Right lobe of liver (tissue), 4 donors: ENCODE results near the gene PKDREJ.

Source experiments
- POLR2A ChIP-seq: fragments of 450-650 bp; IDR thresholded peaks from one replicate; pipeline ENCODE4 v1.6.1; 2017; ENCODE audit warnings: antibody characterized with exemption, mild to moderate bottlenecking
- TF ChIP-seq, protein P1 (sequence below), 4 donors: fragments of 200-600 bp in 3 of 4; fragments of 450-650 bp in 1 of 4; IDR thresholded peaks; one replicate each; pipeline versions ENCODE4 v1.5.1 to v1.8.0; 2016 to 2022; ENCODE audit warnings: antibody characterized with exemption in 4 of 4, mild to moderate bottlenecking in 2 of 4
- donor health status: DM: no; HTN: no; CAD: no.
- donor health status: DM: no; HTN: no; CAD: no.
- donor health status: DM: no; HTN: yes; CAD: no.

GRCh38 chr22:46225631-46226030 is 37.5 kb downstream of the PKDREJ start:
- TF ChIP-seq, protein P1, sequence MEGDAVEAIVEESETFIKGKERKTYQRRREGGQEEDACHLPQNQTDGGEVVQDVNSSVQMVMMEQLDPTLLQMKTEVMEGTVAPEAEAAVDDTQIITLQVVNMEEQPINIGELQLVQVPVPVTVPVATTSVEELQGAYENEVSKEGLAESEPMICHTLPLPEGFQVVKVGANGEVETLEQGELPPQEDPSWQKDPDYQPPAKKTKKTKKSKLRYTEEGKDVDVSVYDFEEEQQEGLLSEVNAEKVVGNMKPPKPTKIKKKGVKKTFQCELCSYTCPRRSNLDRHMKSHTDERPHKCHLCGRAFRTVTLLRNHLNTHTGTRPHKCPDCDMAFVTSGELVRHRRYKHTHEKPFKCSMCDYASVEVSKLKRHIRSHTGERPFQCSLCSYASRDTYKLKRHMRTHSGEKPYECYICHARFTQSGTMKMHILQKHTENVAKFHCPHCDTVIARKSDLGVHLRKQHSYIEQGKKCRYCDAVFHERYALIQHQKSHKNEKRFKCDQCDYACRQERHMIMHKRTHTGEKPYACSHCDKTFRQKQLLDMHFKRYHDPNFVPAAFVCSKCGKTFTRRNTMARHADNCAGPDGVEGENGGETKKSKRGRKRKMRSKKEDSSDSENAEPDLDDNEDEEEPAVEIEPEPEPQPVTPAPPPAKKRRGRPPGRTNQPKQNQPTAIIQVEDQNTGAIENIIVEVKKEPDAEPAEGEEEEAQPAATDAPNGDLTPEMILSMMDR (IDR thresholded peaks at IDR 0.05) = no peak
- no peak for TF ChIP-seq POLR2A
